ENCODE measurements around the gene PSMD13. TPM values are rescaled to one million over a fixed set of nuclear protein-coding genes. Genes with fewer than 3 reads are reported as not detected.

Gene PSMD13
- total RNA-seq, 1 donor from 2014 or later = 89.9 TPM

GRCh38 chr11:253160-253885, 16.5 kb downstream of the PSMD13 start:
- Histone ChIP-seq H3K9me3 (no peaks in the 10 kb centered on the region), H3K27me3 (no peaks in the 10 kb centered on the region), H3K36me3 (peaks cover 50% of the 10 kb centered on the region), H3K4me3 (no peak overlapping the region), H3K4me1 (no peaks in the 10 kb centered on the region), H3K27ac (no peak overlapping the region)
- no peak for ATAC-seq
- DNase-seq = no peak
- intact Hi-C loops (cut with DNase I) = no loop called here
- TF ChIP-seq CTCF (IDR thresholded peaks at IDR 0.05) = no peak

- no peaks in the 10 kb centered on the region for H3K4me1 ChIP-seq
- no peak for DNase-seq
- no peaks in the 10 kb centered on the region for H3K27me3 ChIP-seq
- no peak overlapping the region for H3K27ac ChIP-seq
- H3K36me3 ChIP-seq = peaks cover 45% of the 10 kb centered on the region
- H3K9me3 ChIP-seq = no peaks in the 10 kb centered on the region
- no peak for ATAC-seq
- intact Hi-C loops (cut with DNase I) = no loop called here
- TF ChIP-seq CTCF (IDR thresholded peaks at IDR 0.05) = no peak
- H3K4me3 ChIP-seq = no peak overlapping the region
Measured at GRCh38 chr11:253886-254270, 17.1 kb downstream of the PSMD13 start.

GRCh38 chr11:255176-255575, 18.4 kb downstream of the PSMD13 start:
- no peak overlapping the region for H3K4me3 ChIP-seq
- peaks cover 34% of the 10 kb centered on the region for H3K36me3 ChIP-seq
- no peak overlapping the region for H3K27ac ChIP-seq
- no peak for ATAC-seq
- H3K27me3 ChIP-seq = no peaks in the 10 kb centered on the region
- H3K9me3 ChIP-seq = no peaks in the 10 kb centered on the region
- DNase-seq = no peak
- intact Hi-C loops (cut with DNase I) = no loop called here
- TF ChIP-seq CTCF (IDR thresholded peaks at IDR 0.05) = no peak
- H3K4me1 ChIP-seq = no peaks in the 10 kb centered on the region

- intact Hi-C loops (cut with DNase I) = no loop called here
- ATAC-seq (no peak), DNase-seq (no peak)
- Histone ChIP-seq H3K4me3 (no peak overlapping the region), H3K36me3 (peaks cover 28% of the 10 kb centered on the region), H3K4me1 (no peaks in the 10 kb centered on the region), H3K27me3 (no peaks in the 10 kb centered on the region), H3K27ac (no peak overlapping the region), H3K9me3 (no peaks in the 10 kb centered on the region)
- TF ChIP-seq CTCF (IDR thresholded peaks at IDR 0.05) = no peak
Measured at GRCh38 chr11:255816-256215, 19.0 kb downstream of the PSMD13 start.

- DNase-seq (no peak), ATAC-seq (no peak)
- no peaks in the 10 kb centered on the region for H3K4me1 ChIP-seq
- TF ChIP-seq CTCF (IDR thresholded peaks at IDR 0.05) = no peak
- H3K27me3 ChIP-seq = no peaks in the 10 kb centered on the region
- H3K27ac ChIP-seq = no peak overlapping the region
- no peaks in the 10 kb centered on the region for H3K9me3 ChIP-seq
- intact Hi-C loops (cut with DNase I) = no loop called here
- H3K36me3 ChIP-seq = peaks cover 14% of the 10 kb centered on the region
- H3K4me3 ChIP-seq = no peak overlapping the region
Measured at GRCh38 chr11:256952-257737, 20.4 kb downstream of the PSMD13 start.
